Endothelial cell of umbilical vein (primary cell): ENCODE measurements around the gene ADRM1. TPM values are rescaled to one million over a fixed set of nuclear protein-coding genes. Genes with fewer than 3 reads are reported as not detected.

Source experiments
- BruUV-seq: library from RNA; stranded (reverse); fragments of 400-500 nt; replicated peaks from 2 replicates; lab custom pipeline; 2021; lab: Mats Ljungman, UMichigan
- CTCF ChIA-PET: fragments of 300-600, 350-600 bp; sonication (Branson Sonifier 250); formaldehyde crosslinking; loops from one replicate; lab custom pipeline; 2021; ENCODE audit warnings: antibody characterized with exemption, inconsistent platforms; lab: Charles Lee
- POLR2A ChIA-PET: fragments of 300-600, 350-600 bp; sonication (Branson Sonifier 250); formaldehyde crosslinking; loops from one replicate; lab custom pipeline; 2021; ENCODE audit warnings: antibody characterized with exemption, inconsistent platforms; lab: Charles Lee
- DNase-seq: peaks from one replicate; pipeline ENCODE4 v3.0.0-alpha.2; 2011; ENCODE audit warnings: low read depth, low spot score
- FAIRE-seq: peaks from 2 replicates; lab custom pipeline; 2011; peaks lifted over from hg19 to GRCh38; lab: Jason Lieb, UNC
- H2AFZ ChIP-seq: 2 replicates; pipeline ENCODE4 v1.6.0; 2012; ENCODE audit warnings: low read depth, low read length, control low read depth, inconsistent platforms
- H3K27ac ChIP-seq: 2 replicates; pipeline ENCODE4 v1.5.1; 2011; ENCODE audit warnings: low read depth, mild to moderate bottlenecking, control low read depth, low read length, moderate library complexity; ENCODE audit not compliant: insufficient read depth
- H3K27me3 ChIP-seq, 2 experiments: 2 replicates each; pipeline versions ENCODE4 v1.6.0 to v1.6.1; 2011; ENCODE audit warnings: low read length in 2 of 2, mixed read lengths in 1 of 2; ENCODE audit not compliant: control insufficient read depth in 2 of 2, insufficient read depth in 2 of 2
- H3K36me3 ChIP-seq, 2 experiments: 2 replicates in 1 of 2; 3 replicates in 1 of 2; pipeline ENCODE4 v1.5.1; 2011; ENCODE audit warnings: low read length in 2 of 2, mild to moderate bottlenecking in 1 of 2, moderate library complexity in 1 of 2; ENCODE audit not compliant: control insufficient read depth in 2 of 2, insufficient read depth in 2 of 2; ENCODE audit errors: extremely low read depth in 1 of 2
- H3K4me1 ChIP-seq: 3 replicates; pipeline ENCODE4 v1.5.1; 2011; ENCODE audit warnings: mild to moderate bottlenecking, low read length; ENCODE audit not compliant: control insufficient read depth, insufficient read depth; ENCODE audit errors: extremely low read depth
- H3K4me2 ChIP-seq: 2 replicates; pipeline ENCODE4 v1.6.1; 2011; ENCODE audit warnings: low read length, control low read depth, mixed read lengths; ENCODE audit not compliant: insufficient read depth
- H3K4me3 ChIP-seq, 3 experiments: fragments of 200-600 bp in 1 of 3; sonication (generic), shearing (Covaris generic) in 1 of 3; replicated peaks in 1 of 3; 2 replicates each; pipeline ENCODE4 v1.5.1; 2011 to 2016; ENCODE audit warnings: control low read depth in 3 of 3, low read length in 3 of 3, mild to moderate bottlenecking in 2 of 3, inconsistent platforms in 1 of 3, low read depth in 1 of 3, moderate library complexity in 1 of 3; ENCODE audit not compliant: insufficient read depth in 1 of 3
- H3K79me2 ChIP-seq: 2 replicates; pipeline ENCODE4 v1.6.0; 2012; ENCODE audit warnings: low read length, inconsistent platforms; ENCODE audit not compliant: control insufficient read depth, insufficient read depth
- H3K9ac ChIP-seq: replicated peaks from 2 replicates; pipeline ENCODE3; 2011; ENCODE audit warnings: low read length, control low read depth; ENCODE audit not compliant: insufficient read depth; ENCODE audit errors: extremely low read depth
- H3K9me1 ChIP-seq: replicated peaks from 3 replicates; pipeline ENCODE4 v1.6.0; 2011; ENCODE audit warnings: mild to moderate bottlenecking, low read length; ENCODE audit not compliant: control insufficient read depth, insufficient read depth; ENCODE audit errors: extremely low read depth
- H3K9me3 ChIP-seq: replicated peaks from 2 replicates; pipeline ENCODE4 v1.5.1; 2012; ENCODE audit warnings: low read length, inconsistent platforms; ENCODE audit not compliant: control insufficient read depth, insufficient read depth
- H4K20me1 ChIP-seq: replicated peaks from 2 replicates; pipeline ENCODE3; 2011; ENCODE audit warnings: mild to moderate bottlenecking, low read length; ENCODE audit not compliant: control insufficient read depth, insufficient read depth; ENCODE audit errors: extremely low read depth
- EZH2 ChIP-seq: IDR thresholded peaks from 2 replicates; pipeline ENCODE4 v1.6.1; 2012; ENCODE audit warnings: borderline replicate concordance, low read depth, mild to moderate bottlenecking, moderate library complexity, low read length, inconsistent platforms; ENCODE audit not compliant: severe bottlenecking
- FOS ChIP-seq: IDR thresholded peaks from 2 replicates; pipeline ENCODE4 v1.6.1; 2011; ENCODE audit warnings: mild to moderate bottlenecking, low read length, moderate library complexity, borderline replicate concordance; ENCODE audit not compliant: insufficient read depth
- GATA2 ChIP-seq: IDR thresholded peaks from 2 replicates; pipeline ENCODE4 v1.7.0; 2011; ENCODE audit warnings: low read depth, mild to moderate bottlenecking, moderate library complexity, mixed read lengths, low read length; ENCODE audit not compliant: insufficient read length, insufficient read depth
- JUN ChIP-seq: IDR thresholded peaks from 2 replicates; pipeline ENCODE4 v1.6.1; 2011; ENCODE audit warnings: borderline replicate concordance, low read depth; ENCODE audit not compliant: insufficient read length, insufficient read depth
- MYC ChIP-seq: IDR thresholded peaks from one replicate; pipeline ENCODE4 v1.6.1; 2011; ENCODE audit warnings: mild to moderate bottlenecking, low read depth, low read length
- POLR2A ChIP-seq: IDR thresholded peaks from 2 replicates; pipeline ENCODE4 v1.6.1; 2012; ENCODE audit warnings: low read depth, mild to moderate bottlenecking, control low read depth, low read length
- POLR2AphosphoS5 ChIP-seq: IDR thresholded peaks from 2 replicates; pipeline ENCODE4 v1.6.1; 2012; ENCODE audit warnings: low read depth, mild to moderate bottlenecking, control low read depth, low read length, moderate library complexity; ENCODE audit not compliant: insufficient read depth
- dilution Hi-C: fragments of 300-500 bp; cut with MboI; formaldehyde crosslinking; loops from one replicate; pipeline ENCODE4 v1.15.0; 2019; ENCODE audit warnings: low sequenced_read_pairs; ENCODE audit not compliant: extremely low pct_ligation_motif_present
- intact Hi-C: fragments of 100-400 bp; cut with micrococcal nuclease; formaldehyde crosslinking; loops from one replicate; pipeline ENCODE4 v1.10.0; 2022
- polyA plus RNA-seq, 4 experiments: library from polyadenylated mRNA; depleted of rRNA in 3 of 4; stranded (reverse) in 3 of 4; unstranded in 1 of 4; fragments of >200 nt; gene quantifications; 2 replicates each; pipeline versions ENCODE4 v1.2.1 to v1.2.3, GENCODE V29; 2011 to 2012; ENCODE audit warnings: missing spikeins in 1 of 4
- total RNA-seq: library from RNA; stranded (reverse); gene quantifications from 2 replicates; pipeline ENCODE4 v1.2.3, GENCODE V29; 2021
- TF ChIP-seq, protein P1 (sequence below): IDR thresholded peaks from 2 replicates; pipeline ENCODE4 v1.6.1; 2011; ENCODE audit not compliant: insufficient read depth, insufficient read length
- TF ChIP-seq, protein P2 (sequence below), 2 donors: IDR thresholded peaks; 1 replicate in 1 of 2; 2 replicates in 1 of 2; pipeline ENCODE4 v1.5.1; 2011; ENCODE audit warnings: low read length in 2 of 2, mild to moderate bottlenecking in 2 of 2, moderate library complexity in 2 of 2, control low read depth in 1 of 2, inconsistent platforms in 1 of 2, low read depth in 1 of 2; ENCODE audit not compliant: insufficient read depth in 1 of 2; ENCODE audit errors: extremely low read depth in 1 of 2

Gene ADRM1
- total and polyA plus RNA-seq, 2 donors (not counting 3 experiments of a cell fraction or from before 2014, with no cell fraction given) = 154 to 179 TPM

DNA sequence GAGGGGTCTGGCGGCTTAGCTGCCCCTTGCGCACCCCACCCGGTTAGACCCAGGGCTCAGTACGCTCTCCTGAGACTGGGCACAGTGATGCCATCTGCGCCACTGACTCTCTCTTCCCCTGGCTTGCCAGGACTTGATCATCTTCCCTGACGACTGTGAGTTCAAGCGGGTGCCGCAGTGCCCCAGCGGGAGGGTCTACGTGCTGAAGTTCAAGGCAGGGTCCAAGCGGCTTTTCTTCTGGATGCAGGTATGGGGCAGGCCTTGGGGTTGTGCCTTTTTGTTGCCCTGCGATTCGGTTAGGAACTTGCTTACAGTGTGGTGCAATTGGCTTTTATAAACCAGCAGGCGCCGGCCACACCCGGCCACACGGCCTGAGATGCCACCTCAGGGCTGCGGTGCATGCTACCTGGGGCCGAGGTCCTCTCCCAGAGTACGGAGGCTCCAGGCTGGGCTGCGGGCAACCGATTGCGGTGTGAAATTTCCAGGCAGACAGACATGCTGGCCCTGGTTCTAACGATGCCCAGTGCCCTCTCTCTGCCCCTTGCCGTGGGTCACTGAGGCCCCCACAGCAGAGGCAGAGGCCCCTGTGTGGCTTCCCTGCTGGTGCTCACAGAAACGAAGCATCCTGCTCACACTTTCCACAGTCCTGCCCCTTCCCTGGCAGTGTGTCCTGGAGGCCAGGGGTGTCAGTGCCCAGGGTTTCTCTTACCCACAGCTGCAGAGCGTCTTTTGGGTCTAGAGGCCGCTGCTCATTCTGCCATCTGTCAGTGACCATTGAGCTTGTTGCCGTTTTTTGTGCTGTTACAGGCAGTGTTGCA is 1.7 kb downstream of the ADRM1 start:
- no peak for TF ChIP-seq EZH2
- TF ChIP-seq JUN = no peak
- TF ChIP-seq POLR2A = no peak
- TF ChIP-seq GATA2 = no peak
- TF ChIP-seq, protein P1, sequence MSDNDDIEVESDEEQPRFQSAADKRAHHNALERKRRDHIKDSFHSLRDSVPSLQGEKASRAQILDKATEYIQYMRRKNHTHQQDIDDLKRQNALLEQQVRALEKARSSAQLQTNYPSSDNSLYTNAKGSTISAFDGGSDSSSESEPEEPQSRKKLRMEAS = no peak
- no peak for TF ChIP-seq POLR2AphosphoS5
- TF ChIP-seq FOS = no peak
- TF ChIP-seq, protein P2, sequence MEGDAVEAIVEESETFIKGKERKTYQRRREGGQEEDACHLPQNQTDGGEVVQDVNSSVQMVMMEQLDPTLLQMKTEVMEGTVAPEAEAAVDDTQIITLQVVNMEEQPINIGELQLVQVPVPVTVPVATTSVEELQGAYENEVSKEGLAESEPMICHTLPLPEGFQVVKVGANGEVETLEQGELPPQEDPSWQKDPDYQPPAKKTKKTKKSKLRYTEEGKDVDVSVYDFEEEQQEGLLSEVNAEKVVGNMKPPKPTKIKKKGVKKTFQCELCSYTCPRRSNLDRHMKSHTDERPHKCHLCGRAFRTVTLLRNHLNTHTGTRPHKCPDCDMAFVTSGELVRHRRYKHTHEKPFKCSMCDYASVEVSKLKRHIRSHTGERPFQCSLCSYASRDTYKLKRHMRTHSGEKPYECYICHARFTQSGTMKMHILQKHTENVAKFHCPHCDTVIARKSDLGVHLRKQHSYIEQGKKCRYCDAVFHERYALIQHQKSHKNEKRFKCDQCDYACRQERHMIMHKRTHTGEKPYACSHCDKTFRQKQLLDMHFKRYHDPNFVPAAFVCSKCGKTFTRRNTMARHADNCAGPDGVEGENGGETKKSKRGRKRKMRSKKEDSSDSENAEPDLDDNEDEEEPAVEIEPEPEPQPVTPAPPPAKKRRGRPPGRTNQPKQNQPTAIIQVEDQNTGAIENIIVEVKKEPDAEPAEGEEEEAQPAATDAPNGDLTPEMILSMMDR (IDR thresholded peaks at IDR 0.05; ENCODE audit: extremely low read depth in 1 of 2, insufficient read depth in 1 of 2, low read depth in 1 of 2, low read length in 2 of 2) = no peak
- no peak for TF ChIP-seq MYC
- Histone ChIP-seq H3K9me3 (no peaks in the 10 kb centered on the region), H4K20me1 (no peaks in the 10 kb centered on the region), H3K36me3 (peaks cover 19 to 37% of the 10 kb centered on the region in 2 experiments), H3K9ac (peak overlapping the region; percentile 77), H2AFZ (no peak overlapping the region), H3K27me3 (no peaks in the 10 kb centered on the region), H3K9me1 (no peaks in the 10 kb centered on the region), H3K27ac (peak overlapping the region; percentile 61), H3K4me1 (peaks cover 21% of the 10 kb centered on the region), H3K4me2 (peak overlapping the region; percentile 78), H3K79me2 (peaks cover 41% of the 10 kb centered on the region), H3K4me3 (peak overlapping the region; percentile 5 to 95 (median 50))
- FAIRE-seq (peak; percentile 26), DNase-seq (no peak)
- POLR2A ChIA-PET = no interaction called here
- dilution Hi-C loops = no loop called here
- CTCF ChIA-PET = interaction anchor here (1.0 to 8.1 kb wide), 3 partner anchors 60 to 78 kb away, joined by 3 to 113 read pairs (median 10); no protein-coding TSS in a partner anchor
- no TSS peak for BruUV-seq
- intact Hi-C loops = loop anchor here (10.0 kb wide), 1 partner anchor 490 kb away; the partner anchor contains the start of gene MRGBP
